ENCODE measurements around the gene POLH.

DNA sequence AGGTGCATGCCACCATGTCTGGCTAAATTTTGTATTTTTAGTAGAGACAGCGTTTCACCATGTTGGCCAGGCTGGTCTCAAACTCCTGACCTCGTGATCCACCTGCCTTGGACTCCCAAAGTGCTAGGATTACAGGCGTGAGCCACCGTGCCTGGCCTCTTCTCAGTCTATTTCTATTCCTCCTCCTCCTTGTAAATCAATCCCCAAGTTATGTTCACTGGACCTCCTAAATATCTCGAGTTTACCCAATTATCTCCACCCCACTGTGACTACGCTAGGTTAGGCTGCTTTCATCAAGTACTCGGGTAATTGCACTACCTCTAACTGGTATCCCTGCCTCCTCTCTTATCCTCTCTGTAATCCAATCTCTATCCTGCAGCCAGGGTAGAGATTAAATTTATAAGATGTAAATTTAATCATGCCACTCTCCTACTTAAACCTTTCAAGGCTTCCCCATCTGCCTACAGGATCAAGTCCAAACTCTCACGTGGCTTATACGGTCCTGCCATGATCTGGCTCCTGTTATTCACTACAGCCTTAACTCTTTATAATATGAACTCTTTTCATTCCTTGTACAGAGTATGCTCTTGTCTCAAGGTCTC lies 58.8 kb downstream of the POLH start:
- TF ChIP-seq ZNF274 (IDR thresholded peaks at IDR 0.05; ENCODE audit: insufficient read depth, insufficient read length) (no peak), EZH2 (IDR thresholded peaks at IDR 0.05; ENCODE audit: borderline replicate concordance, control insufficient read depth, low read depth, low read length) (no peak), BHLHE40 (IDR thresholded peaks at IDR 0.05; ENCODE audit: borderline replicate concordance in 1 of 2, low read depth in 2 of 2, low read length in 1 of 2) (no peak), RAD51 (IDR thresholded peaks at IDR 0.05) (no peak), RAD21 (IDR thresholded peaks at IDR 0.05; ENCODE audit: insufficient read depth, low read depth, low read length) (no peak), ATF3 (IDR thresholded peaks at IDR 0.05; ENCODE audit: borderline replicate concordance, extremely low read depth, low read depth, low read length) (no peak), NBN (IDR thresholded peaks at IDR 0.05) (no peak), E2F8 (IDR thresholded peaks at IDR 0.05; ENCODE audit: low read depth, partially characterized antibody) (no peak), POLR2A (IDR thresholded peaks at IDR 0.05; ENCODE audit: low read depth, low read length) (no peak), SIN3A (IDR thresholded peaks at IDR 0.05; ENCODE audit: low read depth, low read length) (no peak)
- TF ChIP-seq, protein P1, sequence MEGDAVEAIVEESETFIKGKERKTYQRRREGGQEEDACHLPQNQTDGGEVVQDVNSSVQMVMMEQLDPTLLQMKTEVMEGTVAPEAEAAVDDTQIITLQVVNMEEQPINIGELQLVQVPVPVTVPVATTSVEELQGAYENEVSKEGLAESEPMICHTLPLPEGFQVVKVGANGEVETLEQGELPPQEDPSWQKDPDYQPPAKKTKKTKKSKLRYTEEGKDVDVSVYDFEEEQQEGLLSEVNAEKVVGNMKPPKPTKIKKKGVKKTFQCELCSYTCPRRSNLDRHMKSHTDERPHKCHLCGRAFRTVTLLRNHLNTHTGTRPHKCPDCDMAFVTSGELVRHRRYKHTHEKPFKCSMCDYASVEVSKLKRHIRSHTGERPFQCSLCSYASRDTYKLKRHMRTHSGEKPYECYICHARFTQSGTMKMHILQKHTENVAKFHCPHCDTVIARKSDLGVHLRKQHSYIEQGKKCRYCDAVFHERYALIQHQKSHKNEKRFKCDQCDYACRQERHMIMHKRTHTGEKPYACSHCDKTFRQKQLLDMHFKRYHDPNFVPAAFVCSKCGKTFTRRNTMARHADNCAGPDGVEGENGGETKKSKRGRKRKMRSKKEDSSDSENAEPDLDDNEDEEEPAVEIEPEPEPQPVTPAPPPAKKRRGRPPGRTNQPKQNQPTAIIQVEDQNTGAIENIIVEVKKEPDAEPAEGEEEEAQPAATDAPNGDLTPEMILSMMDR (IDR thresholded peaks at IDR 0.05 in 2 of 3, conservative IDR thresholded peaks at IDR 0.05 in 1 of 3; ENCODE audit: control insufficient read depth in 2 of 3, extremely low read depth in 1 of 3, insufficient read depth in 1 of 3, low read depth in 3 of 3, low read length in 3 of 3) = no peak
